ENCODE data around the gene NFATC2. TPM values are rescaled to one million over a fixed set of nuclear protein-coding genes. Genes with fewer than 3 reads are reported as not detected.

NFATC2 gene
- total RNA-seq, 1 donor from 2014 or later: 4.8 TPM

- Mint-ChIP-seq H3K27ac (no peak overlapping the region), H3K9me3 (peaks cover 8% of the 10 kb centered on the region), H3K27me3 (no peaks in the 10 kb centered on the region), H3K36me3 (peaks cover 14% of the 10 kb centered on the region), H3K4me3 (no peak overlapping the region), H3K4me1 (ENCODE audit: unreplicated experiment) (peaks cover 42% of the 10 kb centered on the region)
- DNase-seq (ENCODE audit: extremely low spot score, unreplicated experiment): no peak
- no peak for TF ChIP-seq CTCF (conservative IDR thresholded peaks at IDR 0.05)
These were observed 34.4 kb downstream of the NFATC2 start for GRCh38 chr20:51508158-51508557.

- no peak overlapping the region for H3K4me3 Mint-ChIP-seq
- peaks cover 8% of the 10 kb centered on the region for H3K9me3 Mint-ChIP-seq
- peaks cover 42% of the 10 kb centered on the region for H3K4me1 Mint-ChIP-seq (ENCODE audit: unreplicated experiment)
- no peak for TF ChIP-seq CTCF (conservative IDR thresholded peaks at IDR 0.05)
- DNase-seq (ENCODE audit: extremely low spot score, unreplicated experiment): no peak
- peaks cover 14% of the 10 kb centered on the region for H3K36me3 Mint-ChIP-seq
- H3K27ac Mint-ChIP-seq: no peak overlapping the region
- no peaks in the 10 kb centered on the region for H3K27me3 Mint-ChIP-seq
These were observed 35.1 kb downstream of the NFATC2 start for GRCh38 chr20:51507216-51508036.

GRCh38 chr20:51506527-51507215 lies 35.8 kb downstream of the NFATC2 start:
- no peaks in the 10 kb centered on the region for H3K27me3 Mint-ChIP-seq
- H3K4me3 Mint-ChIP-seq: no peak overlapping the region
- peaks cover 13% of the 10 kb centered on the region for H3K36me3 Mint-ChIP-seq
- TF ChIP-seq CTCF (conservative IDR thresholded peaks at IDR 0.05): no peak
- H3K27ac Mint-ChIP-seq: no peak overlapping the region
- H3K9me3 Mint-ChIP-seq: peaks cover 8% of the 10 kb centered on the region
- peaks cover 35% of the 10 kb centered on the region for H3K4me1 Mint-ChIP-seq (ENCODE audit: unreplicated experiment)
- DNase-seq (ENCODE audit: extremely low spot score, unreplicated experiment): no peak

- peaks cover 3% of the 10 kb centered on the region for H3K36me3 Mint-ChIP-seq
- peaks cover 30% of the 10 kb centered on the region for H3K4me1 Mint-ChIP-seq (ENCODE audit: unreplicated experiment)
- TF ChIP-seq CTCF (conservative IDR thresholded peaks at IDR 0.05): no peak
- H3K9me3 Mint-ChIP-seq: no peaks in the 10 kb centered on the region
- H3K27ac Mint-ChIP-seq: no peak overlapping the region
- no peak overlapping the region for H3K4me3 Mint-ChIP-seq
- no peaks in the 10 kb centered on the region for H3K27me3 Mint-ChIP-seq
- DNase-seq (ENCODE audit: extremely low spot score, unreplicated experiment): no peak
These were observed 37.0 kb downstream of the NFATC2 start for GRCh38 chr20:51505566-51505965.

GRCh38 chr20:51503376-51503775 lies 39.1 kb downstream of the NFATC2 start:
- no peak for DNase-seq (ENCODE audit: extremely low spot score, unreplicated experiment)
- no peak overlapping the region for H3K4me3 Mint-ChIP-seq
- peaks cover 8% of the 10 kb centered on the region for H3K36me3 Mint-ChIP-seq
- no peak for TF ChIP-seq CTCF (conservative IDR thresholded peaks at IDR 0.05)
- H3K9me3 Mint-ChIP-seq: no peaks in the 10 kb centered on the region
- no peak overlapping the region for H3K27ac Mint-ChIP-seq
- H3K4me1 Mint-ChIP-seq (ENCODE audit: unreplicated experiment): peaks cover 19% of the 10 kb centered on the region
- no peaks in the 10 kb centered on the region for H3K27me3 Mint-ChIP-seq
